ENCODE data around the gene RNU1-3. TPM values are rescaled to one million over a fixed set of nuclear protein-coding genes. Genes with fewer than 3 reads are reported as not detected.
"Not testable (repeated sequence)": the region's sequence is repeated elsewhere in the genome, so short reads cannot be mapped to it uniquely, and the experiment has no call there.

RNU1-3 gene
- total and polyA plus RNA-seq, 4 donors = under 0.01 to 16.7 (median under 0.01) TPM; not detected in 1

GRCh38 chr1:16630661-16631247 lies 36.0 kb downstream of the RNU1-3 start:
- H3K27me3 ChIP-seq (ENCODE audit: control insufficient read depth in 4 of 4, insufficient read depth in 4 of 4, low read length in 3 of 4) = no peaks in the 10 kb centered on the region
- no peak overlapping the region for H3K4me3 ChIP-seq (ENCODE audit: low read depth in 1 of 3, low read length in 3 of 3)
- 94% methylated on average over 36 of the region's 36 CpGs for WGBS
- no peaks in the 10 kb centered on the region for H3K9me3 ChIP-seq (ENCODE audit: control insufficient read depth in 4 of 4, low read length in 3 of 4)
- no peak overlapping the region for H3K27ac ChIP-seq (ENCODE audit: low read depth in 1 of 2, low read length in 2 of 2)
- H3K36me3 ChIP-seq (ENCODE audit: control insufficient read depth in 4 of 4, insufficient read depth in 3 of 4, low read depth in 1 of 4, low read length in 3 of 4) = peaks cover 54 to 79% (median 64%) of the 10 kb centered on the region in 4 donors
- peaks cover 0 to 5% (median under 1%) of the 10 kb centered on the region in 4 donors for H3K4me1 ChIP-seq (ENCODE audit: control insufficient read depth in 4 of 4, insufficient read depth in 4 of 4, low read length in 3 of 4)
- TF ChIP-seq NR2F2 (IDR thresholded peaks at IDR 0.05) (no peak), HNF4A (conservative IDR thresholded peaks at IDR 0.05) (no peak), ZBTB33 (IDR thresholded peaks at IDR 0.05) (no peak), HNF4G (IDR thresholded peaks at IDR 0.05) (no peak), JUND (IDR thresholded peaks at IDR 0.05) (no peak), FOXA2 (IDR thresholded peaks at IDR 0.05) (no peak), MAX (IDR thresholded peaks at IDR 0.05) (no peak), RAD21 (IDR thresholded peaks at IDR 0.05) (no peak), SP1 (IDR thresholded peaks at IDR 0.05) (no peak)
- peak; percentile 58 for DNase-seq (ENCODE audit: low spot score)
- no peak overlapping the region for H3K9ac ChIP-seq (ENCODE audit: low read depth in 1 of 2, low read length in 2 of 2)

- peaks cover 56 to 84% (median 65%) of the 10 kb centered on the region in 4 donors for H3K36me3 ChIP-seq (ENCODE audit: control insufficient read depth in 4 of 4, insufficient read depth in 3 of 4, low read depth in 1 of 4, low read length in 3 of 4)
- WGBS = 96% methylated on average over 21 of the region's 21 CpGs
- not testable (repeated sequence) for H3K27ac ChIP-seq (ENCODE audit: low read depth in 1 of 2, low read length in 2 of 2); H3K4me1 ChIP-seq (ENCODE audit: control insufficient read depth in 4 of 4, insufficient read depth in 4 of 4, low read length in 3 of 4); H3K9me3 ChIP-seq (ENCODE audit: control insufficient read depth in 4 of 4, low read length in 3 of 4); H3K4me3 ChIP-seq (ENCODE audit: low read depth in 1 of 3, low read length in 3 of 3); H3K27me3 ChIP-seq (ENCODE audit: control insufficient read depth in 4 of 4, insufficient read depth in 4 of 4, low read length in 3 of 4); H3K9ac ChIP-seq (ENCODE audit: low read depth in 1 of 2, low read length in 2 of 2)
- DNase-seq (ENCODE audit: low spot score) = peak; percentile 46
These were observed 36.7 kb downstream of the RNU1-3 start for GRCh38 chr1:16629916-16630530.

GRCh38 chr1:16628361-16629111 lies 38.2 kb downstream of the RNU1-3 start:
- Histone ChIP-seq H3K4me1 (ENCODE audit: control insufficient read depth in 4 of 4, insufficient read depth in 4 of 4, low read length in 3 of 4) (peaks cover 0 to 24% (median 18%) of the 10 kb centered on the region in 4 donors), H3K27ac (ENCODE audit: low read depth in 1 of 2, low read length in 2 of 2) (no peak overlapping the region), H3K4me3 (ENCODE audit: low read depth in 1 of 3, low read length in 3 of 3) (no peak overlapping the region), H3K36me3 (ENCODE audit: control insufficient read depth in 4 of 4, insufficient read depth in 3 of 4, low read depth in 1 of 4, low read length in 3 of 4) (peaks cover 57 to 83% (median 62%) of the 10 kb centered on the region in 4 donors), H3K9me3 (ENCODE audit: control insufficient read depth in 4 of 4, low read length in 3 of 4) (no peaks in the 10 kb centered on the region), H3K27me3 (ENCODE audit: control insufficient read depth in 4 of 4, insufficient read depth in 4 of 4, low read length in 3 of 4) (no peaks in the 10 kb centered on the region), H3K9ac (ENCODE audit: low read depth in 1 of 2, low read length in 2 of 2) (no peak overlapping the region)
- TF ChIP-seq ATF3 (IDR thresholded peaks at IDR 0.05) = no peak
- no peak for TF ChIP-seq REST (IDR thresholded peaks at IDR 0.05)
- no peak for TF ChIP-seq RXRA (IDR thresholded peaks at IDR 0.05)
- no peak for TF ChIP-seq CTCF (IDR thresholded peaks at IDR 0.05; ENCODE audit: low read depth, low read length, missing input control)
- no peak for TF ChIP-seq ZBTB33 (IDR thresholded peaks at IDR 0.05)
- TF ChIP-seq GABPA (IDR thresholded peaks at IDR 0.05 in 1 of 2, conservative IDR thresholded peaks at IDR 0.05 in 1 of 2) = no peak
- no peak for TF ChIP-seq YY1 (IDR thresholded peaks at IDR 0.05)
- no peak for TF ChIP-seq JUND (IDR thresholded peaks at IDR 0.05)
- no peak for TF ChIP-seq HNF4G (IDR thresholded peaks at IDR 0.05)
- TF ChIP-seq NR2F2 (IDR thresholded peaks at IDR 0.05) = no peak
- 91% methylated on average over 19 of the region's 19 CpGs for WGBS
- peak; percentile 59 for DNase-seq (ENCODE audit: low spot score)

All from liver (tissue), 9 donors.